ENCODE data around the gene ZNF143.
"Not testable (repeated sequence)": the region's sequence is repeated elsewhere in the genome, so short reads cannot be mapped to it uniquely, and the experiment has no call there.

The ZNF143 gene

DNA sequence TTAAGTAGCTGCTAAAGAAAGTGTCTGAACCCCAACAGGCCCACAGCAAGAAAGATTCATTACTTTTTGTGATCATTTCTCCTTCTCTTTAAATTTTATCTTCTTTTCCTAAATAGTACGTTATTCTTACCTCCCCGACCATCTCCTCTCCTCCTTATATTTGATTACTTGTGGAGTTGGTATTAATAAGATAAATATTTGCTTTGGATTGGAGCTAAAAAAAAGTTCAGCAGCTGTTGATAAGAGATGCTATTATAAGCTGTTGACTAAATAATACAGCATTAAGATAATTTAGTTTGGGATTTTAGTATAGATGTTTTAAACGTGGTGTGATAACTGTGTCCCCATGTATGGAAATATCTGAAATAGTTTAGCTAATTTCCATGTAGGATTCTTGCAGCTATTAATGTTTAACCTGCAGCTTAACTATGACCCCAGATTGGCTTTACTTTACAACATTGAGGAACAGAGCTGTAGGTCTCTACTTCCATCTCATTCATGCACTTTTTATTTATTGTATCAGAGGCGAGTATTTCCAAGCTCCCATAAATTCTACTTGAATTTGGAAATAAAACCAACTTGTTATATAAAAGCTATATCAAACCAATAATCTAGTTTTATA is 37.8 kb downstream of the ZNF143 start:
- DNase-seq, result no peak

DNA sequence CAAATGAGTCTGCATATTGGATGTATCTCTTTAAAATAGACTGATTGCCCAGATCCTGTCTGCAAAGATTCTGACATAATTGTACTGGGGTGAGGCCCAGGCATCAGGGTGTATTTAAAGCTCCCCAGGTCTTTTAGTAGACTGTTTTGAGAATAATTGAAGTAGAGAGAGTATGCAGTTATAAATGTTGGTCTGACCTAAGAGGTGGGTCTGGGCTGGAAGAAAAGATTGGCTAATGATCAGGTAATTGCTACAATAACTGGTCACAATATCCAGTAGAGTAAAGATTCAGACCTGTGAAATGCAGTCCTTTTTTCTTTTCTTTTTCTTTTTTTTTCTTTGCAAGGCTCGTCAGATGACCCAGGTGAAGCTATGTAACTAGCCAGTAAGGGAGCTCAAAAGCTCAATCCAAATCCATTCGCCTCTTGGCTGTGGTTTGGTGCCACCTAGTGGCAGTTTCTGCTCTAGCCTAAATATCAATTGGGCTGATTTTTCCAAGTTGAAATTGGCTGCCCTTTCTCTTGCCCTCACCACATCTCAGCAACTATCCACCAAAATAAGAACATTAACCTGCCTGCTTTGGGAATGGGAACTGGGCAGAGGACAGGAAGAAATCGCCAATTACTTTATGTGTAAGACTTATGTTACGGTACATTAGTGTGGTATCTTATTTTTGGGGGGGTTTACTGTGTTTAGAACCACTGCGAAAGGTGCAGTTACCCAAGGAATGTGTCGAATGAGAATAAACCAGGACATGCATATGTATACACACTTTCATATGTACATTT is 45.9 kb downstream of the ZNF143 start:
- peak; percentile 21 to 71 (median 58) for DNase-seq

- DNase-seq, result no peak
Measured at GRCh38 chr11:9507277-9507580, 46.4 kb downstream of the ZNF143 start.

DNA sequence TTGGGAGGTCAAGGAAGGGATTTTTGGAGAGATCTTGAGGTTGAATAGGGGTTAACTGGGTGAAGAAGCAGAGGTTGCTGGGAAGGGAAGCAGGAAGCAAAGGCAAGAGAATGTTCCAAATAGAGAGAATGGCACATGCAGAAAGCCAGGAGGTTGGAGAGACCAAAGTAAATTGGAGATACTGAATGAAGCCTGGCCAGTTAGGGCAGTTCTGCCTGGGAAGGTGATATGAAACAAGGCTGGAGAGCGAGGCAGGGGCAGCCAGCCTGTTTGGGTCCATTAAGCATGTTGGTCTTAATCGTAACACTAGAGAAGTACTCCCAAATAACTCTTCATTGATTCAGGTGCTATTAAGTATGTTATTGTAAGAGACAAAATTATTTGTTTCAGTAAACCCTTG is 48.2 kb downstream of the ZNF143 start:
- no peak for DNase-seq

- no peak for DNase-seq
Measured at GRCh38 chr11:9512370-9513019, 51.7 kb downstream of the ZNF143 start.

- not testable (repeated sequence) for DNase-seq
Measured at GRCh38 chr11:9514576-9514975, 53.8 kb downstream of the ZNF143 start.

- no peak for DNase-seq
Measured at GRCh38 chr11:9516113-9516512, 55.3 kb downstream of the ZNF143 start.

DNA sequence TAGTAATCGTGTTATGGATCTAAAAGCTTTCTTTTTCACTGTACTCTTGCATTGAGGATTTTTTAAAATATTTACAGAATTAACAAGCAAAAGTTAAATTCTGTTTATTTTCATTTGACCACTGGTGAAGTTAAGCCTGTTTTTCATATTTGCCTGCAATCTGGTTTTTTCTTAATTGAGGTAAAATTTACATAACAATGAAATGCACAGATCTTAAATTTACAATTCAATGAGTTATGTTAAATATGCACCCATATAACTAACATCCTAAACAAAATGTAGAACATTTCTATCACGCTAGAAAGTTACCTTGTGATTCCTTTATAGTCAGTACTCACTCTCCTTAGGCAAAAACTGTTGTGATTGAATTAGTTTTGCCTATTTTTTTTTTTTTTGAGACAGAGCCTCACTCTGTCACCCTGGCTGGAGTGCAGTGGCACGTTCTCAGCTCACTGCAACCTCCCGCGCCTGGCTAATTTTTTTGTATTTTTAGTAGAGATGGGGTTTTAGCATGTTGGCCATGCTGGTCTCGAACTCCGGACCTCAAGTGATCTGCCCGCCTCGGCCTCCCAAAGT is 58.1 kb downstream of the ZNF143 start:
- no peak for DNase-seq

GRCh38 chr11:9524001-9524400 is 63.2 kb downstream of the ZNF143 start:
- no peak for DNase-seq

DNA sequence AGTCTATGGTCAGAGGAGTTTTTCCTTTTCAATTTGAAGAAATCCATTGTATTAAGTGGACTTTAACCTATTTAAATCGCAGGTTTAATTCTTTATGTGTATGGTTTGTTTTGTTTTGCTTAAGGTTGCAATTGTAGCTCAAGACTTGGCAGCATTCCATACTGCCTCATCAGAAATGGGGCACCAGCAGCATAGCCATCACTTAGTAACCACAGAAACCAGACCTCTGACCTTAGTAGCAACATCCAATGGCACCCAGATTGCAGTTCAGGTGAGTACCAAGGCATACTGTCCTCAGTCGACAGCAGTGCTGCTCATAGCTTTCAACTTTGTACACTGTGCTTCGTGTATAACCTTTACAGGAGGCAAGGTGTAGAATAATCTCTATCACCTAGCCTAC is 64.3 kb downstream of the ZNF143 start:
- no peak for DNase-seq

- no peak for DNase-seq
Measured at GRCh38 chr11:9527481-9528135, 66.8 kb downstream of the ZNF143 start.

- no peak for DNase-seq
Measured at GRCh38 chr11:9528136-9528501, 67.3 kb downstream of the ZNF143 start.

- DNase-seq, result no peak
Measured at GRCh38 chr11:9528573-9529333, 67.9 kb downstream of the ZNF143 start.

DNA sequence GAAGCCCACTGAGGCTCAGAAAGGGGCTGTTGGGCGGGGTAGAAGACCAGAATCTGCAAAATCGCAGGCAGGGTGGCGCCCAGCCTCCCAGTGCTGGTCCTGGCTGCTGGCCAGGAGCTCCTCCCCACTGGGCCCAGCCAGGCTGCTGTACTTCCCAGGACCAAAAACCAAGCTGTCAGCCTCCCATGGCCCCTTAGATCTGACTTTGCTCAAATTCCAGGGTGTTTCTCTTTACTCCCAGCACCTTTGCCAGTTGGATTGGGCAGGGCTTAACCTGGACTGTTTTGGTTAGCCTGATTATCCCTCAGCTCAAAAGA is 68.5 kb downstream of the ZNF143 start:
- no peak for DNase-seq

DNA sequence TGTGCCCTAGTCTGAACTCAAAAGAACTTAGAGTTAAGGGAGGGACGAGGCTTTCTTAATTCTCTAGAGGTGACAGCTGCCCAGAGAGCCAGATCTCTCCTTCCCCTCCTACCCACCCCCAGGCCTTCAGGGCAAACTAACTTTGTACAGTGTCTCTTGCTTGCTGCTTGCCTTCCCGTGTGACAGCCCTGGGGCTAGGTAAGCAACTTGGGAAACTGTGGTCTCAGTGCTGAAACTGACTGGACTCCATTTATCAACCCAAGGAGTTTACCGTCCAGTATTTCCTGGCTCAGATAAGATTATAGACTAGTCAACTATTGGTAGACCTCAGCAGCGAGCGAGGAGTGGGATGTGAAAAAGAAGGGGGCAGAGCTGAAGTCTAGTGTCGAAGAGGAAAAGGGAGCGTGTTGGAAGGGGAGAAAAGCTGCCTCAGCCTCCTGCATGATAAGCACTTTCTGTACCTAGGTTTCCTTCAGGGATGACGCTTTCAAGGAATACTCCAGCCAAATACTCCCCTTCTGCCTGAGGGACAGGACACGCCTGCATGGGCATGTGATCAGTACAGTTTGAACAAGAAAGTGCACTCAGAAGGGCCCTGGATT is 69.3 kb downstream of the ZNF143 start:
- DNase-seq, result no peak

DNA sequence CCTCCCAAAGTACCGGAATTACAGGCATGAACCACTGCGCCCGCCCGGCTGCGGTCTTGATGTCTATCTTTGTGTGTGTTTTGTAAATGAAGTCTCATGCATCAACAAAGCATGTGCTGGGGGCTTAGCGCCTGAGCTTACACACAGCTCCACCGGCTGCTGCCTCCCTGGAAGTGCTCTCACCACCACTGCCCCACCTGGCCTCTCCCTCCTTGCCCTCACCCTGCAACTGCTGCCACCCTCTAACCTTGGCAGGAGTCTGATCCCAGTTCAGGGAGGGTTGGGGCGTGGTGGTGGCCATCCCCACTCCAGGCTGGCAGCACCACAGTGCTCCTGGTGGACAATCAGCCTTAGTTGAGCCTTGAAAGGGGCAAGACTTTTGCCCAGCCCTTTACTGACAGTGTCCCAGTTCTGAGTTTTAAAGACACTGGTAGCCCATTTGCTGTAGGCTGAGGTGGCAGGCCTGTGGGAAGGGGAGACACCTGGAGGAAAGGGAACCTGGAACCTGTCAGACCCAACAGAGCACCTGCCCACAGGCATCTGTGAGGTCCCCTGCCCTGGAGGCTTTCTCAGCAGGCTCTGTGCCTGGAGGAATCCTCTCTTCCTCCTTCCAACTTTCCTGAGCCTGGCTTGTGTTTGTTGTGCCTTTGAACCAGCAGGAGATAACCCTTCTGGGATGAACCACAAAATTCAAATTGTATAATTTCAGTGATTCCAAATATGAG is 70.3 kb downstream of the ZNF143 start:
- DNase-seq, result no peak

DNA sequence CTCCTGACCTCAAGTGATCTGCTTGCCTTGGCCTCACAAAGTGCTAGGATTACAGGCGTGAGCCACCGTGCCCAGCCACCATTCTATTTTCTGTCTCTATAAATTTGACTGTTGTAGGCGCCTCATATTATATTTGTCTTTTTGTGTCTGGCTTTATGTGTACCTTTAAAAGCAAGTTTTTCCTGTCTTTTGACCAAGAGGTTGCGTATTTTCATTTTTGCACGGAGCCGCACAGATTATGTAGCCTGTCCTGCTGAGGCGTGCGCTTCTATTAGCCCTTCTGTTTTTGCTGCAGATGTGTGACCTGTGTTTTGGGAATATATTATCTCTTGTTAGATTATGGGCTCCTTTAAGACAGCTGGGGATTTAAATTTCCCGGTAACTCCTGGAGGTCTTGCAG is 72.2 kb downstream of the ZNF143 start:
- no peak for DNase-seq

DNA sequence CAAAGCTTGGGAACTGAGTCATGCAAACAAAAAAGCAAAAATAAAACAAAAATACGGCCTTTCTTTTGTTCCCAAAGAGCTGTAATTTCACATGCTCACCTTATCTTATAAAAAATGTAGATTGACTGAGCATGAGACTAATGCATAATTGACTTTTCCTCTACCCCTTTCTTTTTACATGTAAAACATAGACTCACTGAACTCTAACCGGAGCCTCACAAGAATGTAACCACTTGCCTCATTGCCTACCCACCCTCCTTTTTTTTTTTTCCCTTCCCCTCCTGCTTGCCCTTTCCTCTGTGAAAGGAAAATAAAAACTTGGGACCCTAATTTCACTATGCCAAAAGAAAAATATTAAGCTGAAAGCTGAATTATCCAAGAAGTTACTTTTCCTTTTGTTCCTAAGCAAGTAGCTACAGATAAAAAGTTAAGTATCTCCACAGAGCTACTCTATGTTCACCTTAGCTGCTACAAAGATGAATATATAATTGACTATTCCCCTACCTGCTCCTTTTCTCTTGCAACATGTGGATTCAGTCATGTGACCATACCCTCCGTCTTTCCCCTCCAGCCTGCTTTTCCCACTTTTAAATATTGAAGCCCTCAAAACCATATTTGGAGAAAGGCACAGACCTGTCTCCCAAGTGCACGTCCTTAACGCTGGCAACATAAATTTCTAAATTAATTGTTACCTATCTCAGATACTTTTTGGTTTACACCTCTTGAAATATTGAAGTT is 73.1 kb downstream of the ZNF143 start:
- no peak for DNase-seq

DNA sequence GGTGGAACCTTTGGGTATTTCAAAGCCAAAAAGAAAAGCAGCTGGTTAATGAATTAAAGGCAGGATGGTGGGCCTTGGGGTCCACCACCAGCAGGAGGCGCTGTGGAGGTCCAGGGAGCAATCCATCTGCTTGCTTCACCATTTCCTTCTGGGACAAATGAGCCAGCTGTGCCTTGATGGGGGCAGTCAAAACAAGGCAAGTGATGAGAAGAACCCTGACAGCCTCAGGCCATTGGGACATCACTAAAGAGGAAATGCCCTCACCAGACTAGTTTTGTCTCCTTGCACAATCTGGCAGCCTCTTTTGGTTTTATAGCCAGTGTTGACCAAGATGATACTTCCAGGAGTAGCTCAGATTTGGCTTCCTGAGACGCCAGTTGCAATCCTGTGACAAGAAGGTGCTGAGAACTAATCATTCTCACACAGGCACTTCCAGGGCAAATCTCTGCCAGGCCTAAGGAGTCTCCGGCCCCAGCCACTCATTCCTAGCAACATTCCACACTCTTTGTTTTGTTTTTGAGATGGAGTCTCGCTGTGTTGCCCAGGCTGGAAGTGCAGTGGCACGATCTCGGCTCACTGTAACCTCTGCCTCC is 74.5 kb downstream of the ZNF143 start:
- DNase-seq, result peak; percentile 34 to 72 (median 58)

GRCh38 chr11:9538548-9538947 is 77.7 kb downstream of the ZNF143 start:
- DNase-seq, result no peak

DNA sequence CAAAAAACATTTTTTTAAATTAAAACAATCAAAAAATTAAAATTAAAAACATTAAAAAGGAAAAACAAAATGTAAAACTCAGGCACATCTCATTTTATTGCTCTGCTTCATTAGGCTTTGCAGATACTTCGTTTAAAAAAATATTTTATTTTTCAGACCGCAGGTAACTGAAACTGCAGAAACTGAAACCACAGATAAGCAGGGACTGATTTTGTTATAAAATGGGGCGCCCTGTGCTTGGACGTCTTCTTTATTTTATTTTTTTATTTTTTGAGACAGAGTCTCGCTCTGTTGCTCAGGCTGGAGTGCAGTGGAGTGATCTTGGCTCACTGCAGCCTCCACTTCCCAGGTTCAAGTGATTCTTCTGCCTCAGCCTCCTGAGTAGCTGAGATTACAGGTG is 88.4 kb downstream of the ZNF143 start:
- not testable (repeated sequence) for DNase-seq

Measured in stimulated activated naive CD4-positive, alpha-beta T cell (primary cell).